GM23338 (cell line): ENCODE results near the gene SYT2. TPM values are rescaled to one million over a fixed set of nuclear protein-coding genes. Genes with fewer than 3 reads are reported as not detected.

Experiments
- ATAC-seq: fragments of 200-7000 bp; cut with Tn5 transposase; 3 replicates; pipeline ENCODE4 v1.9.1; 2020
- DNase-seq: peaks from one replicate; pipeline ENCODE4 v3.0.0-alpha.2; 2015; ENCODE audit warnings: low spot score
- H2AFZ ChIP-seq: fragments of 200-600 bp; sonication (generic); 2 replicates; pipeline ENCODE4 v1.8.0; 2016; ENCODE audit warnings: antibody characterized with exemption, mild to moderate bottlenecking, moderate library complexity
- H3F3A ChIP-seq: fragments of 200-600 bp; sonication (generic); replicated peaks from 2 replicates; pipeline ENCODE4 v1.8.0; 2017; ENCODE audit warnings: antibody characterized with exemption, mixed run types, low read depth
- H3K27ac ChIP-seq: fragments of 200-600 bp; sonication (generic); 2 replicates; pipeline ENCODE4 v1.6.1; 2016; ENCODE audit warnings: low read depth
- H3K27me3 ChIP-seq: fragments of 200-600 bp; sonication (generic); 2 replicates; pipeline ENCODE4 v1.8.0; 2016; ENCODE audit warnings: mild to moderate bottlenecking, mixed run types, moderate library complexity; ENCODE audit not compliant: insufficient read depth
- H3K36me3 ChIP-seq: fragments of 200-600 bp; sonication (generic); 2 replicates; pipeline ENCODE4 v1.8.0; 2016; ENCODE audit warnings: mild to moderate bottlenecking; ENCODE audit not compliant: insufficient read depth
- H3K4me1 ChIP-seq: fragments of 200-600 bp; sonication (generic); 2 replicates; pipeline ENCODE4 v1.8.0; 2016; ENCODE audit warnings: mild to moderate bottlenecking, moderate library complexity; ENCODE audit not compliant: insufficient read depth
- H3K4me2 ChIP-seq: fragments of 200-600 bp; sonication (generic); 2 replicates; pipeline ENCODE4 v1.7.1; 2017; ENCODE audit warnings: mixed run types
- H3K4me3 ChIP-seq: fragments of 200-600 bp; sonication (generic); 2 replicates; pipeline ENCODE4 v1.6.1; 2016; ENCODE audit warnings: mixed run types
- H3K79me2 ChIP-seq: fragments of 200-600 bp; sonication (generic); replicated peaks from 2 replicates; pipeline ENCODE4 v1.8.0; 2017; ENCODE audit warnings: mild to moderate bottlenecking; ENCODE audit not compliant: insufficient read depth
- H3K9me2 ChIP-seq: fragments of 200-600 bp; sonication (generic); 2 replicates; pipeline ENCODE4 v1.8.0; 2017; ENCODE audit not compliant: insufficient read depth
- H4K20me1 ChIP-seq: fragments of 200-600 bp; sonication (generic); replicated peaks from 2 replicates; pipeline ENCODE4 v1.8.0; 2017; ENCODE audit warnings: mild to moderate bottlenecking; ENCODE audit not compliant: insufficient read depth
- H3K27ac Mint-ChIP-seq: 2 replicates; pipeline ENCODE4 v1.8.0; 2020; ENCODE audit warnings: inconsistent platforms, mild to moderate bottlenecking, moderate library complexity, mixed read lengths
- H3K27me3 Mint-ChIP-seq: 3 replicates; pipeline ENCODE4 v1.8.0; 2022; ENCODE audit warnings: low read depth, mild to moderate bottlenecking, moderate library complexity, mixed read lengths, inconsistent platforms; ENCODE audit not compliant: insufficient read depth, poor library complexity
- H3K36me3 Mint-ChIP-seq: 3 replicates; pipeline ENCODE4 v1.8.0; 2021; ENCODE audit warnings: low read depth, mild to moderate bottlenecking, inconsistent platforms, moderate library complexity, mixed read lengths
- H3K4me1 Mint-ChIP-seq: 3 replicates; pipeline ENCODE4 v1.8.0; 2020; ENCODE audit warnings: mild to moderate bottlenecking, inconsistent platforms, mixed read lengths
- H3K4me3 Mint-ChIP-seq: 3 replicates; pipeline ENCODE4 v1.8.0; 2021; ENCODE audit warnings: moderate library complexity, mild to moderate bottlenecking, inconsistent platforms, mixed read lengths
- H3K9me3 Mint-ChIP-seq: 3 replicates; pipeline ENCODE4 v1.8.0; 2020; ENCODE audit warnings: moderate library complexity, mild to moderate bottlenecking, inconsistent platforms, mixed read lengths
- CREB1 ChIP-seq: fragments of 250-450 bp; sonication (Bioruptor Pico); IDR thresholded peaks from 2 replicates; pipeline ENCODE4 v1.5.0; 2020; ENCODE audit warnings: low read depth, mild to moderate bottlenecking, moderate library complexity
- EZH2 ChIP-seq: fragments of 200-600 bp; sonication (generic); IDR thresholded peaks from one replicate; pipeline ENCODE4 v1.8.0; 2017; ENCODE audit warnings: antibody characterized with exemption, mild to moderate bottlenecking, low read depth; ENCODE audit not compliant: unreplicated experiment
- EZH2phosphoT487 ChIP-seq: fragments of 200-600 bp; sonication (generic); IDR thresholded peaks from one replicate; pipeline ENCODE4 v1.8.1; 2018; ENCODE audit warnings: antibody characterized with exemption; ENCODE audit not compliant: unreplicated experiment
- JUNB ChIP-seq: IDR thresholded peaks from one replicate; pipeline ENCODE4 v1.6.1; 2016; ENCODE audit warnings: antibody characterized with exemption; ENCODE audit not compliant: unreplicated experiment
- NANOG ChIP-seq: IDR thresholded peaks from 2 replicates; pipeline ENCODE4 v1.6.1; 2016; ENCODE audit warnings: antibody characterized with exemption, borderline replicate concordance
- POLR2AphosphoS5 ChIP-seq: IDR thresholded peaks from 2 replicates; pipeline ENCODE4 v1.6.1; 2016; ENCODE audit warnings: antibody characterized with exemption, low read depth
- STAT1 ChIP-seq: IDR thresholded peaks from one replicate; pipeline ENCODE4 v1.6.1; 2016; ENCODE audit warnings: antibody characterized with exemption; ENCODE audit not compliant: unreplicated experiment
- ZNF114 ChIP-seq: fragments of 250-450 bp; sonication (Bioruptor Pico); IDR thresholded peaks from 2 replicates; pipeline ENCODE4 v1.5.0; 2020; ENCODE audit warnings: mild to moderate bottlenecking, moderate library complexity
- ZNF331 ChIP-seq: fragments of 250-450 bp; sonication (Bioruptor Pico); IDR thresholded peaks from 2 replicates; pipeline ENCODE4 v1.5.0; 2020; ENCODE audit warnings: low read depth, mild to moderate bottlenecking, moderate library complexity
- polyA plus RNA-seq: library from polyadenylated mRNA; unstranded; fragments of >200 nt; fragmentation: Nextera tagmentation; extraction: Ambion mirVana; gene quantifications from 2 replicates; pipeline ENCODE4 v1.2.1, GENCODE V29; 2016
- total RNA-seq: library from RNA; depleted of rRNA; stranded (reverse); fragments of >200 nt; shearing (Covaris generic); gene quantifications from 2 replicates; pipeline ENCODE4 v1.2.3, GENCODE V29; 2014
- TF ChIP-seq, protein P1 (sequence below), 2 experiments: fragments of 200-600 bp in 1 of 2; sonication (generic) in 1 of 2; conservative IDR thresholded peaks; 2 replicates each; pipeline versions ENCODE4 v1.5.1 to v1.6.1; 2016 to 2017; ENCODE audit warnings: antibody characterized with exemption in 2 of 2, low read depth in 2 of 2, mild to moderate bottlenecking in 2 of 2, moderate library complexity in 1 of 2
- TF ChIP-seq, protein P2 (sequence below): IDR thresholded peaks from one replicate; pipeline ENCODE4 v1.6.1; 2018; ENCODE audit warnings: antibody characterized with exemption; ENCODE audit not compliant: unreplicated experiment
- TF ChIP-seq, protein P3 (sequence below): IDR thresholded peaks from 2 replicates; pipeline ENCODE4 v1.6.1; 2016; ENCODE audit warnings: antibody characterized with exemption
- TF ChIP-seq, protein P4 (sequence below): fragments of 250-450 bp; sonication (Bioruptor Pico); IDR thresholded peaks from 2 replicates; pipeline ENCODE4 v1.5.0; 2020; ENCODE audit warnings: mild to moderate bottlenecking, moderate library complexity

SYT2 gene
- total and polyA plus RNA-seq, 2 experiments from 2014 or later: 2.4 to 12.5 TPM

DNA sequence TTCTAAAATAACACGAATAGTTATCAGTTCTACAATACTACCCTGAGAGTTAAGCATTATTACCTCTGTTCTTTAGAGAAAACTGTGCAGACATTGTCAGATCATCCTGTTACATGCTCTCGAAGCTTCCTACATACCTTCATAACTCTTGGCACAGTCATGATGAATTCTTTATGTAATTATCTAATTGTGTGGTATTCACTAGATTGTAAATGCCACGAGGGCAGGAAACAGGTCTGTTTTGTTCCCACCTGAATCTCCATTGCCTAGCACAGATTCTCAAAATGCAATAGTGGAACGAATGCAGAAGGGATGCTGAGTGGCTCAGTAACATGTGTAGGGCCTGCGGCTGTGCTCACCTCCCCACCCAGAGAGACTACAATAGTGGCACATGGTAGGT is 3.4 kb downstream of the SYT2 start:
- Histone ChIP-seq H3K79me2 (peaks cover 4% of the 10 kb centered on the region; the same call in 1 of the 2 replicates), H3K9me2 (no peaks in the 10 kb centered on the region), H4K20me1 (peaks cover 17% of the 10 kb centered on the region; the same call in 1 of the 2 replicates), H3K4me3 (no peak overlapping the region), H3K4me1 (peaks cover 33% of the 10 kb centered on the region), H3K4me2 (no peak overlapping the region), H3K36me3 (no peaks in the 10 kb centered on the region), H3K27me3 (peaks cover 26% of the 10 kb centered on the region), H3F3A (0 out of 2 replicates have a peak, but pooled peaks cover 7% of the 10 kb centered on the region), H3K27ac (no peak overlapping the region), H2AFZ (no peak overlapping the region)
- Mint-ChIP-seq H3K4me1 (peaks cover 48% of the 10 kb centered on the region), H3K27me3 (peaks cover 22% of the 10 kb centered on the region), H3K9me3 (no peaks in the 10 kb centered on the region), H3K4me3 (no peak overlapping the region), H3K36me3 (no peaks in the 10 kb centered on the region), H3K27ac (no peak overlapping the region)
- no peak for DNase-seq
- TF ChIP-seq JUNB (no peak), CREB1 (CRISPR knock-in tag) (no peak), STAT1 (no peak), ZNF114 (CRISPR knock-in tag) (no peak), POLR2AphosphoS5 (no peak), EZH2 (no peak), NANOG (no peak), ZNF331 (CRISPR knock-in tag) (no peak), EZH2phosphoT487 (no peak)
- TF ChIP-seq, protein P1, sequence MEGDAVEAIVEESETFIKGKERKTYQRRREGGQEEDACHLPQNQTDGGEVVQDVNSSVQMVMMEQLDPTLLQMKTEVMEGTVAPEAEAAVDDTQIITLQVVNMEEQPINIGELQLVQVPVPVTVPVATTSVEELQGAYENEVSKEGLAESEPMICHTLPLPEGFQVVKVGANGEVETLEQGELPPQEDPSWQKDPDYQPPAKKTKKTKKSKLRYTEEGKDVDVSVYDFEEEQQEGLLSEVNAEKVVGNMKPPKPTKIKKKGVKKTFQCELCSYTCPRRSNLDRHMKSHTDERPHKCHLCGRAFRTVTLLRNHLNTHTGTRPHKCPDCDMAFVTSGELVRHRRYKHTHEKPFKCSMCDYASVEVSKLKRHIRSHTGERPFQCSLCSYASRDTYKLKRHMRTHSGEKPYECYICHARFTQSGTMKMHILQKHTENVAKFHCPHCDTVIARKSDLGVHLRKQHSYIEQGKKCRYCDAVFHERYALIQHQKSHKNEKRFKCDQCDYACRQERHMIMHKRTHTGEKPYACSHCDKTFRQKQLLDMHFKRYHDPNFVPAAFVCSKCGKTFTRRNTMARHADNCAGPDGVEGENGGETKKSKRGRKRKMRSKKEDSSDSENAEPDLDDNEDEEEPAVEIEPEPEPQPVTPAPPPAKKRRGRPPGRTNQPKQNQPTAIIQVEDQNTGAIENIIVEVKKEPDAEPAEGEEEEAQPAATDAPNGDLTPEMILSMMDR (conservative IDR thresholded peaks at IDR 0.05; ENCODE audit: low read depth in 2 of 2): no peak
- TF ChIP-seq, protein P2, sequence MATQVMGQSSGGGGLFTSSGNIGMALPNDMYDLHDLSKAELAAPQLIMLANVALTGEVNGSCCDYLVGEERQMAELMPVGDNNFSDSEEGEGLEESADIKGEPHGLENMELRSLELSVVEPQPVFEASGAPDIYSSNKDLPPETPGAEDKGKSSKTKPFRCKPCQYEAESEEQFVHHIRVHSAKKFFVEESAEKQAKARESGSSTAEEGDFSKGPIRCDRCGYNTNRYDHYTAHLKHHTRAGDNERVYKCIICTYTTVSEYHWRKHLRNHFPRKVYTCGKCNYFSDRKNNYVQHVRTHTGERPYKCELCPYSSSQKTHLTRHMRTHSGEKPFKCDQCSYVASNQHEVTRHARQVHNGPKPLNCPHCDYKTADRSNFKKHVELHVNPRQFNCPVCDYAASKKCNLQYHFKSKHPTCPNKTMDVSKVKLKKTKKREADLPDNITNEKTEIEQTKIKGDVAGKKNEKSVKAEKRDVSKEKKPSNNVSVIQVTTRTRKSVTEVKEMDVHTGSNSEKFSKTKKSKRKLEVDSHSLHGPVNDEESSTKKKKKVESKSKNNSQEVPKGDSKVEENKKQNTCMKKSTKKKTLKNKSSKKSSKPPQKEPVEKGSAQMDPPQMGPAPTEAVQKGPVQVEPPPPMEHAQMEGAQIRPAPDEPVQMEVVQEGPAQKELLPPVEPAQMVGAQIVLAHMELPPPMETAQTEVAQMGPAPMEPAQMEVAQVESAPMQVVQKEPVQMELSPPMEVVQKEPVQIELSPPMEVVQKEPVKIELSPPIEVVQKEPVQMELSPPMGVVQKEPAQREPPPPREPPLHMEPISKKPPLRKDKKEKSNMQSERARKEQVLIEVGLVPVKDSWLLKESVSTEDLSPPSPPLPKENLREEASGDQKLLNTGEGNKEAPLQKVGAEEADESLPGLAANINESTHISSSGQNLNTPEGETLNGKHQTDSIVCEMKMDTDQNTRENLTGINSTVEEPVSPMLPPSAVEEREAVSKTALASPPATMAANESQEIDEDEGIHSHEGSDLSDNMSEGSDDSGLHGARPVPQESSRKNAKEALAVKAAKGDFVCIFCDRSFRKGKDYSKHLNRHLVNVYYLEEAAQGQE: no peak
- TF ChIP-seq, protein P3, sequence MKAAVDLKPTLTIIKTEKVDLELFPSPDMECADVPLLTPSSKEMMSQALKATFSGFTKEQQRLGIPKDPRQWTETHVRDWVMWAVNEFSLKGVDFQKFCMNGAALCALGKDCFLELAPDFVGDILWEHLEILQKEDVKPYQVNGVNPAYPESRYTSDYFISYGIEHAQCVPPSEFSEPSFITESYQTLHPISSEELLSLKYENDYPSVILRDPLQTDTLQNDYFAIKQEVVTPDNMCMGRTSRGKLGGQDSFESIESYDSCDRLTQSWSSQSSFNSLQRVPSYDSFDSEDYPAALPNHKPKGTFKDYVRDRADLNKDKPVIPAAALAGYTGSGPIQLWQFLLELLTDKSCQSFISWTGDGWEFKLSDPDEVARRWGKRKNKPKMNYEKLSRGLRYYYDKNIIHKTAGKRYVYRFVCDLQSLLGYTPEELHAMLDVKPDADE: no peak
- TF ChIP-seq, protein P4, sequence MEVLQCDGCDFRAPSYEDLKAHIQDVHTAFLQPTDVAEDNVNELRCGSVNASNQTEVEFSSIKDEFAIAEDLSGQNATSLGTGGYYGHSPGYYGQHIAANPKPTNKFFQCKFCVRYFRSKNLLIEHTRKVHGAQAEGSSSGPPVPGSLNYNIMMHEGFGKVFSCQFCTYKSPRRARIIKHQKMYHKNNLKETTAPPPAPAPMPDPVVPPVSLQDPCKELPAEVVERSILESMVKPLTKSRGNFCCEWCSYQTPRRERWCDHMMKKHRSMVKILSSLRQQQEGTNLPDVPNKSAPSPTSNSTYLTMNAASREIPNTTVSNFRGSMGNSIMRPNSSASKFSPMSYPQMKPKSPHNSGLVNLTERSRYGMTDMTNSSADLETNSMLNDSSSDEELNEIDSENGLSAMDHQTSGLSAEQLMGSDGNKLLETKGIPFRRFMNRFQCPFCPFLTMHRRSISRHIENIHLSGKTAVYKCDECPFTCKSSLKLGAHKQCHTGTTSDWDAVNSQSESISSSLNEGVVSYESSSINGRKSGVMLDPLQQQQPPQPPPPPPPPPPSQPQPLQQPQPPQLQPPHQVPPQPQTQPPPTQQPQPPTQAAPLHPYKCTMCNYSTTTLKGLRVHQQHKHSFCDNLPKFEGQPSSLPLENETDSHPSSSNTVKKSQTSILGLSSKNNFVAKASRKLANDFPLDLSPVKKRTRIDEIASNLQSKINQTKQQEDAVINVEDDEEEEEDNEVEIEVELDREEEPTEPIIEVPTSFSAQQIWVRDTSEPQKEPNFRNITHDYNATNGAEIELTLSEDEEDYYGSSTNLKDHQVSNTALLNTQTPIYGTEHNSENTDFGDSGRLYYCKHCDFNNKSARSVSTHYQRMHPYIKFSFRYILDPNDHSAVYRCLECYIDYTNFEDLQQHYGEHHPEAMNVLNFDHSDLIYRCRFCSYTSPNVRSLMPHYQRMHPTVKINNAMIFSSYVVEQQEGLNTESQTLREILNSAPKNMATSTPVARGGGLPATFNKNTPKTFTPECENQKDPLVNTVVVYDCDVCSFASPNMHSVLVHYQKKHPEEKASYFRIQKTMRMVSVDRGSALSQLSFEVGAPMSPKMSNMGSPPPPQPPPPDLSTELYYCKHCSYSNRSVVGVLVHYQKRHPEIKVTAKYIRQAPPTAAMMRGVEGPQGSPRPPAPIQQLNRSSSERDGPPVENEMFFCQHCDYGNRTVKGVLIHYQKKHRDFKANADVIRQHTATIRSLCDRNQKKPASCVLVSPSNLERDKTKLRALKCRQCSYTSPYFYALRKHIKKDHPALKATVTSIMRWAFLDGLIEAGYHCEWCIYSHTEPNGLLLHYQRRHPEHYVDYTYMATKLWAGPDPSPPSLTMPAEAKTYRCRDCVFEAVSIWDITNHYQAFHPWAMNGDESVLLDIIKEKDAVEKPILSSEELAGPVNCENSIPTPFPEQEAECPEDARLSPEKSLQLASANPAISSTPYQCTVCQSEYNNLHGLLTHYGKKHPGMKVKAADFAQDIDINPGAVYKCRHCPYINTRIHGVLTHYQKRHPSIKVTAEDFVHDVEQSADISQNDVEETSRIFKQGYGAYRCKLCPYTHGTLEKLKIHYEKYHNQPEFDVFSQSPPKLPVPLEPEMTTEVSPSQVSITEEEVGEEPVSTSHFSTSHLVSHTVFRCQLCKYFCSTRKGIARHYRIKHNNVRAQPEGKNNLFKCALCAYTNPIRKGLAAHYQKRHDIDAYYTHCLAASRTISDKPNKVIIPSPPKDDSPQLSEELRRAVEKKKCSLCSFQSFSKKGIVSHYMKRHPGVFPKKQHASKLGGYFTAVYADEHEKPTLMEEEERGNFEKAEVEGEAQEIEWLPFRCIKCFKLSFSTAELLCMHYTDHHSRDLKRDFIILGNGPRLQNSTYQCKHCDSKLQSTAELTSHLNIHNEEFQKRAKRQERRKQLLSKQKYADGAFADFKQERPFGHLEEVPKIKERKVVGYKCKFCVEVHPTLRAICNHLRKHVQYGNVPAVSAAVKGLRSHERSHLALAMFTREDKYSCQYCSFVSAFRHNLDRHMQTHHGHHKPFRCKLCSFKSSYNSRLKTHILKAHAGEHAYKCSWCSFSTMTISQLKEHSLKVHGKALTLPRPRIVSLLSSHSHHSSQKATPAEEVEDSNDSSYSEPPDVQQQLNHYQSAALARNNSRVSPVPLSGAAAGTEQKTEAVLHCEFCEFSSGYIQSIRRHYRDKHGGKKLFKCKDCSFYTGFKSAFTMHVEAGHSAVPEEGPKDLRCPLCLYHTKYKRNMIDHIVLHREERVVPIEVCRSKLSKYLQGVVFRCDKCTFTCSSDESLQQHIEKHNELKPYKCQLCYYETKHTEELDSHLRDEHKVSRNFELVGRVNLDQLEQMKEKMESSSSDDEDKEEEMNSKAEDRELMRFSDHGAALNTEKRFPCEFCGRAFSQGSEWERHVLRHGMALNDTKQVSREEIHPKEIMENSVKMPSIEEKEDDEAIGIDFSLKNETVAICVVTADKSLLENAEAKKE: no peak
- no peak for ATAC-seq
